HEK293 (cell line): ENCODE data around the gene AQP6.

Source experiments
- ATF2 ChIP-seq: fragments of 450-650 bp; formaldehyde crosslinking; IDR thresholded peaks from 2 replicates; pipeline ENCODE4 v1.5.1; 2016; ENCODE audit warnings: missing biosample characterization, missing genetic modification characterization, low read depth
- CTCF ChIP-seq: fragments of 450-650 bp; formaldehyde crosslinking; IDR thresholded peaks from 2 replicates; pipeline ENCODE4 v1.5.1; 2016; ENCODE audit warnings: missing biosample characterization, missing genetic modification characterization
- FEZF1 ChIP-seq: fragments of 450-650 bp; formaldehyde crosslinking; IDR thresholded peaks from 2 replicates; pipeline ENCODE4 v1.5.1; 2016; ENCODE audit warnings: missing biosample characterization, missing genetic modification characterization
- MEIS1 ChIP-seq: sonication (generic); formaldehyde crosslinking; IDR thresholded peaks from 2 replicates; pipeline ENCODE4 v1.8.1; 2022; ENCODE audit warnings: missing genetic modification reagents, mild to moderate bottlenecking, borderline replicate concordance
- TCF7L2 ChIP-seq: IDR thresholded peaks from 2 replicates; pipeline ENCODE4 v1.6.1; 2011; ENCODE audit warnings: low read depth, mild to moderate bottlenecking, inconsistent platforms, low read length, moderate library complexity, borderline replicate concordance
- ZBTB48 ChIP-seq: fragments of 450-650 bp; formaldehyde crosslinking; IDR thresholded peaks from 2 replicates; pipeline ENCODE4 v1.5.1; 2016; ENCODE audit warnings: missing biosample characterization, missing genetic modification characterization
- ZBTB49 ChIP-seq: fragments of 450-650 bp; formaldehyde crosslinking; IDR thresholded peaks from 2 replicates; pipeline ENCODE4 v1.5.1; 2016; ENCODE audit warnings: missing biosample characterization, missing genetic modification characterization, low read depth
- ZNF549 ChIP-seq: fragments of 450-650 bp; IDR thresholded peaks from 2 replicates; pipeline ENCODE4 v1.5.1; 2018; ENCODE audit warnings: missing biosample characterization, missing genetic modification characterization, mild to moderate bottlenecking, inconsistent platforms, moderate library complexity
- ZNF558 ChIP-seq: fragments of 450-650 bp; formaldehyde crosslinking; IDR thresholded peaks from 2 replicates; pipeline ENCODE4 v1.5.1; 2016; ENCODE audit warnings: missing biosample characterization, missing genetic modification characterization

GRCh38 chr12:49953961-49954846, 18.5 kb upstream of the AQP6 start:
- TF ChIP-seq CTCF (no peak), FEZF1 (tag by site-specific recombination) (no peak), TCF7L2 (no peak), ZNF558 (tag by site-specific recombination) (no peak), ZNF549 (tag by site-specific recombination) (no peak), ZBTB49 (tag by site-specific recombination) (no peak), ATF2 (no peak), ZBTB48 (tag by site-specific recombination) (no peak), MEIS1 (no peak)
